SJCRH30 (cell line): ENCODE results near the gene DNAJC6. TPM values are rescaled to one million over a fixed set of nuclear protein-coding genes. Genes with fewer than 3 reads are reported as not detected.
A peak's percentile ranks its signal among the peaks of the same experiment; 100 is the strongest.

ENCODE experiments used
- DNase-seq, 2 experiments: peaks; one replicate each; pipeline ENCODE4 v3.0.0-alpha.2; 2015 to 2020
- H3K27ac ChIP-seq: fragments of 250-450 bp; sonication (Bioruptor Pico); 2 replicates; pipeline ENCODE4 v1.5.1; 2020; ENCODE audit warnings: mild to moderate bottlenecking, moderate library complexity
- H3K27me3 ChIP-seq: fragments of 250-450 bp; sonication (Bioruptor Pico); 2 replicates; pipeline ENCODE4 v1.5.1; 2020; ENCODE audit warnings: mild to moderate bottlenecking, moderate library complexity
- H3K36me3 ChIP-seq: fragments of 250-450 bp; sonication (Bioruptor Pico); 2 replicates; pipeline ENCODE4 v1.5.1; 2020; ENCODE audit warnings: mild to moderate bottlenecking, moderate library complexity
- H3K4me1 ChIP-seq: fragments of 250-450 bp; sonication (Bioruptor Pico); 2 replicates; pipeline ENCODE4 v1.5.1; 2020; ENCODE audit warnings: mild to moderate bottlenecking, moderate library complexity
- H3K4me3 ChIP-seq: fragments of 250-450 bp; sonication (Bioruptor Pico); 2 replicates; pipeline ENCODE4 v1.5.1; 2020; ENCODE audit warnings: mild to moderate bottlenecking, moderate library complexity
- H3K9me3 ChIP-seq: fragments of 250-450 bp; sonication (Bioruptor Pico); replicated peaks from 2 replicates; pipeline ENCODE4 v1.5.1; 2020; ENCODE audit warnings: mild to moderate bottlenecking, moderate library complexity
- total RNA-seq: library from RNA; depleted of rRNA; stranded (reverse); fragments of >200 nt; shearing (Covaris generic); gene quantifications from 2 replicates; pipeline ENCODE4 v1.2.3, GENCODE V29; 2014; rRNA removed

Gene DNAJC6
- total RNA-seq, 1 experiment from 2014 or later = 0.02 TPM

DNA sequence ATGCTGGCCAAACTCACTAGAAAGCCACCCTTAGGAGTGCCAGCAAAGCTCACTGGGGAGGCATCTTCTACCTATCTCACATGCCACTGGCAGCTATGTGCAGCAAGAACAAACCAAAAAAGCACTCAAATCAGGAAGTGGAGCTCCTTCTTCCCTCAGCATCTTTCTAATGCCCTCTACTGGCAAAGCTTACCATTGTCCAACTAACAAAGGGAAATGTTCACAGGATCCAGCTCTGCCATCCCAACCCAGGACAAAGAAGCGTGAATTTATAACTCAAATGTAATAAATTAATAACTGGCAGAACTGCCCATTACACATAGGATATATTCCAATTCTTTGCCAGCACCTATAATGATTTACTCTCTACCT, 150.0 kb downstream of the DNAJC6 start:
- no peak overlapping the region for H3K4me3 ChIP-seq
- H3K27me3 ChIP-seq = no peaks in the 10 kb centered on the region
- peak in 1 of 2 experiments; percentile 33 for DNase-seq
- no peaks in the 10 kb centered on the region for H3K36me3 ChIP-seq
- no peaks in the 10 kb centered on the region for H3K9me3 ChIP-seq
- H3K27ac ChIP-seq = no peak overlapping the region
- H3K4me1 ChIP-seq = no peaks in the 10 kb centered on the region

Other genes with a start within 250 kb of the DNAJC6 start
- 54.5 and 57.2 TPM in 2 replicates for gene AK4, start 161.3 kb upstream of the DNAJC6 start, total RNA-seq
- 1.2 and 1.4 TPM in 2 replicates for gene LEPR, start 111.1 kb downstream of the DNAJC6 start, total RNA-seq
- 24.5 and 27.2 TPM in 2 replicates for gene LEPROT, start 111.1 kb downstream of the DNAJC6 start, total RNA-seq